T-helper 9 cell (primary cell): ENCODE measurements around the gene RBM45.

Source experiments
- DNase-seq: peaks from one replicate; pipeline ENCODE4 v3.0.0-alpha.2; 2020

The RBM45 gene

DNA sequence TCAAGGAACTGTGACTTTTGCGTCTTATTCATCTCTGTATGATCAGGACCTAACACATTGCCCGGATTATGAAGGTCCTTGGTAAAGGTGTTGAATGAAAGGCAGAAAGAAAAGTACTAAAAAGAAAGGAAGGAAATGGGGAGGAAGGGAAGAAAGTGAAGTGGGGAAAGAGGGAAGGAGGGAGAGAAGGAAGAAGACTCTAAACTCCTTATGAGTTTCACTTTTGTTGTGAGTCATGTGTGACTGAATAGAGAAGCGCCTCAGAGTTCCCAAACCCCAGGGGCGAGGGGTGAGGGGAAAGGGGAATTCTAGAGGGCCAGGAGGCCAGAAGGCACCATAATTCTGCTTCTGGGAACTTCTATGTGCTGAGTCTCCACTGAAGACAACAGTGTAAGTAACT lies 51.2 kb downstream of the RBM45 start:
- DNase-seq = no peak

DNA sequence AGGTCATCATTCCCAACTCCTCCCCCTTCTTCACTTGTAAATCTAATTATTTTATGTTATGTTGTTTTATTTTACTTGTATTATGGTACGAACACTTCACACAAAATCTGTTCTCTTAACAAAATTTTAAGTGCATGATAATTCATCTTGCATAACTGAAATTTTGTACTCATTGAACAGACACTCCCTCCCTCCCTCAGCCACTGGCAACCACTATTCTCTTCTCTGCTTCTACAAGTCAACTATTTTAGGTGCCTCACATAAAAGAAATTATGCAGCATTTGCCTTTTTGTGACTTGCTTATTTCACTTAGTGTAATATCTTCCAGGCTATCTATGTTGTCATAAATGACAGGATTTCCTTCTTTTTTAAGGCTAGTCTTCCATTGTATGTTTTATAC lies 51.7 kb downstream of the RBM45 start:
- no peak for DNase-seq

DNA sequence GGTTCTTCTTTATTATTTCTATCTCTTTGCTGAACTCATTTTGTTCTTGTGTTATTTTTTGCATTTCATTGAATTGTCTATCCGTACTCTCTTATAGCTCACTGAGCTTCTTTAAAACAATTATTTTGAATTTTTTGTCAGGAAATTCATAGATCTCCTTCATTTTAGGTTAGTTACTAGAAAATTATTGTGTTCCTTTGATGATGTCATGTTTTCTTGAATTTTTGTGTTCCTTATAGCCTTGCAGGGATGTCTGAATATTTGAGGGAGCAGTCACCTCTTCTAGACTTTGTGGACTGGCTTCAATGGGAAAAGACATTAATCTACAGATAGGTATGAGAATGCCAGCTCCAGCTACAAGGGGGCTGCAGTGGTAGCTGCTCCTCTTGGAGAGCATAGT lies 61.4 kb downstream of the RBM45 start:
- DNase-seq = no peak

DNA sequence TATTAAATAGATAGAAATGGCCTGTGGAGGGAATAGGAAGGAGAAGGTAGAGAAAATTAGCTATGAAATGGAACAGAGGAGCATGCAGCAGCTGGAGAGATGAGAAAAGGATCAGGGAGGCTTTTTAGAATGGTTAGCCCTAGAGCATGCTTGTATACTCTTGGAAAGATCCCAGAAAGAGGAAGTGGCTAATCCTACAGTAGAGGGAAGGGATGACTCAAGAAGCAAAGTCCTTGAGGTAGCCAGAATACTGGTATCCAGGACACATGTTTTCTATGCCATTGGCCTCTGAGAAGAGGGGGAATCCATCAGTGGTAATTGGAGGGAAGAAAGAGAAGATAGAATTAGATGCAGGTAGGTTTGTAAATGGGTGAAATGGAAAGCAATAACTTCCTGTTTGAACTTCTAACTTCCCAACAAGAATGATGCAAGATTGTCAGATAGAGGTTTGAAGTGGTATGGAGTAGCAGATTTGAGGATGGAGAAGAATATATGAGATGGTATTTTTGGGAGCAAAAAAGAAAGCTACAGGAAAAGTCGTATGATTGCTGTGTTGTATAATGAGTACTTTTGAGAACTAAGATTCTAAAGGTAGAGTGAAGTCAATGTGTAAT lies 64.9 kb downstream of the RBM45 start:
- no peak for DNase-seq
